Measurements from ENCODE around the gene LGALS4. TPM values are rescaled to one million over a fixed set of nuclear protein-coding genes. Genes with fewer than 3 reads are reported as not detected.
"Not testable (repeated sequence)": the region's sequence is repeated elsewhere in the genome, so short reads cannot be mapped to it uniquely, and the experiment has no call there.

The LGALS4 gene
- total RNA-seq, 1 donor from 2014 or later, result 0.47 TPM

DNA sequence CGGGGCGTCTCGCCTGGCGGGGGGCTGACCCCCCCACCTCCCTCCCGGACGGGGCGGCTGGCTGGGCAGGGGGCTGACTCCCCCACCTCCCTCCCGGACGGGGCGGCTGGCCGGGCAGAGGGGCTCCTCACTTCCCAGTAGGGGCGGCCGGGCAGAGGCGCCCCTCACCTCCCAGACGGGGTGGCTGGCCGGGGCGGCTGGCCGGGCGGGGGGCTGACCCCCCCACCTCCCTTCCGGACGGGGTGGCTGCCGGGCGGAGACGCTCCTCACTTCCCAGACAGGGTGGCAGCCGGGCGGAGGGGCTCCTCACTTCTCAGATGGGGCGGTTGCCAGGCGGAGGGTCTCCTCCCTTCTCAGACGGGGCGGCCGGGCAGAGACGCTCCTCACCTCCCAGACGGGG, 15.0 kb downstream of the LGALS4 start:
- DNase-seq (ENCODE audit: extremely low read depth, low read depth, low spot score), result not testable (repeated sequence)

DNA sequence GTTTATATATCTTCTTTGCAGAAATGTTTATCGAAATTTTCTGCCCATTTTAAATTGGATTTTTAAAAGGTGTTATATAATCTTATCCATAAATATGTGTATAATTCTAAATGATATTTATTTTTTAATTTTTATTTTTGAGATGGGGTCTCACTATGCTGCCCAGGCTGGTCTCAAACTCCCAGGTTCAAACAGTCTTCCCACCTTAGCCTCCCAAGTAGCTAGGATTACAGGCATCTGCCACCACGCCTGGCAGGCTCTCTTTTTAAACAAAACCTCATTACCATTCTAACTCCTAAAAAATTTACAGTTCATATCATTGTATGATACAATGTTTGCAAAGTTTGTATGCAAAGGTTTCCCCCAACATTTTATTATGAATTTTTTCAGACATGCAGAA, 16.6 kb downstream of the LGALS4 start:
- no peak for DNase-seq (ENCODE audit: extremely low read depth, low read depth, low spot score)

DNA sequence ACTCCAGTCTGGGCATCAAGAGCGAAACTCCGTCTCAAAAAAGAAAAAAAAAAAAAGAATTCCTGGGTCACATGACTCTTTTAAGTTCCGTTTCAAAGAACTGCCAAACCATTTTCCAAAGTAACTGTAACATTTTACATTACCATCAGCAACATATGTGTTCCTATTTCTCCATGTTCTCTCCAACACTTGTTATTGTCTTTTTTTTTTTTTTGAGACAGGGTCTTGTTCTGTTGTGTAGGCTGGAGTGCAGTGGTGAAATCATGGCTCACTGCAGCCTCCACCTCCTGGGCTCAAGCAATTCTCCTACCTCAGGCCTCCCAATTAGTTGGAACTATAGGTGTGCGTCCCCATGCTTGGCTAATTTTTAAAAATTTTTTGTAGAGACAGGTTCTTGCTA, 17.2 kb downstream of the LGALS4 start:
- no peak for DNase-seq (ENCODE audit: extremely low read depth, low read depth, low spot score)

DNA sequence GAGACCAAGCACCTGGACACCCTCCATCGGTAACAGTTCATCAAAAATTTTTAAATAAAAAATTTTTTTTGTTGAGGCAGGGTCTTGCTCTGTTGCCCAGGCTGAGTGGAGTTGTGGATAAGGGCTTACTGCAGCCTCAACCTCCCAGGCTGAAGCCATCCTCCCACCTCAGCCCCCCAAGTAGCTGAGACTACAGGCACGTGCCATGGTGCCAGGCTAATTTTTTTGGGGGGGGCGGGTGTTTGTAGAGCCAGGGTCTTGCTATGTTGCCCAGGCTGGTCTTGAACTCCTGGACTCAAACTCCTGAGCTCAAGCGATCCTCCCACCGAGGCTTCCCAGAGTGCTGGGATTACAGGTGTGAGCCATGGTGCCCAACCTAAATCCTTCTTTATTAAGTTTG, 19.1 kb downstream of the LGALS4 start:
- DNase-seq (ENCODE audit: extremely low read depth, low read depth, low spot score), result no peak

DNA sequence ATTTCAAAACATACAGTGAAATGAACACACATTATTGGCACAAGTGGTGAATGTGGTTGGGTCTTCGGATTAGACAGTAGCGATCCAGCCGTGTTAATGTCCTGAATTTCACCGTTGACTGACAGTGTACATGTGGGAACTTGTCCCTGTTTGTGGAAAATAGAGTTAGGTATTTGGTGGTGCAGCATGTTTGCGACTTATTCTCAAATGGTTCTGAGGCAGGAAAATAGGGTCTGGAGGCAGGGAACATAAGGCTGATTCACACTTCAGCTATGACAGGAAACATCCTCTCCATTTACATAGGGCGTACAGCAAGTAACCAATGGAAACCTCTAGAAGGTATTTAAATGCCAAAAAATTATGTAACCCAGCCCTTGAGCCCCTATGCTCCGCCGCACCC, 19.6 kb downstream of the LGALS4 start:
- no peak for DNase-seq (ENCODE audit: extremely low read depth, low read depth, low spot score)

DNA sequence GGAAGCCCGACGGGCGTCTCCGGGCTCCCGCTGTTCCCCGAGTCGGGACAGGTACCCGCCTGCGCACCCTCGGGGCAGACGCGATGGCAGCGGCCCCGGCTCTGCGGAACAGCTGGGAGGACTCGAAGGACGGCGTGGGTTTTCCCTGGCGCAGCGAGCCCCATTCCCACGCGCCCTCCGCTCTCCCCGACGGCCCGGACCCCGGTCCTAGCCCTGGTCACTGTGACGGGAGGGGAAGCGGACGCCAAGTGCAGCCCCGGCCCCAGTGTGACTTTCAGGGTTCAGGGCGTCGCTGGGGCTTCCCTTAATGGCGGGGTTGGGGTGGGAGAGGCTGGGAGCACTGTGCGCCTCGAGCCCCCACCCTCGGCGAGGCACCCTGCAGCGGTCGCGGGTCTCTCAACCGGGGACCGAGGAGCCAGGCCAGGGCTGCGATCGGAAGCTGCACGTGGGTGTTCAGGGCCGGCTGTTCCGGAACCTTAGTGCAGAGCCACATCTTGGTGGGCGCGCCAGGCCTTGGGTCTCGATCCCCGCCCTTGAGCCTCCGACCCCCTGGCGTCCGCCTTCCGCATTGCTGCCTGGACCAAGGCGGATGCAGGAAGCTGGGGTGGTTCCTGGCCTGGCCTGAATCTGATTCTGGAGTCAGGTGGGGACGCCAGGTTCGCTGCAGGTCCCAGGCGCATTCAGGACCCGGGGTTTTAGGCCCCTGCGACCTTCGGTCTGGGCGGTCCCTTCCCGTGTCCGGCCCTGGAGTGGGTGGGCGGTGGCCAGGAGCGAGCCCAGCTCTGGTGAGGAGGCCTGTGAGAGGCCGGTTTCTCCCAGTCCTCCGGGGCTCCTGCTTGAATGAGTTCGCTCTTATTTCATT, 20.3 kb downstream of the LGALS4 start:
- no peak for DNase-seq (ENCODE audit: extremely low read depth, low read depth, low spot score)

DNA sequence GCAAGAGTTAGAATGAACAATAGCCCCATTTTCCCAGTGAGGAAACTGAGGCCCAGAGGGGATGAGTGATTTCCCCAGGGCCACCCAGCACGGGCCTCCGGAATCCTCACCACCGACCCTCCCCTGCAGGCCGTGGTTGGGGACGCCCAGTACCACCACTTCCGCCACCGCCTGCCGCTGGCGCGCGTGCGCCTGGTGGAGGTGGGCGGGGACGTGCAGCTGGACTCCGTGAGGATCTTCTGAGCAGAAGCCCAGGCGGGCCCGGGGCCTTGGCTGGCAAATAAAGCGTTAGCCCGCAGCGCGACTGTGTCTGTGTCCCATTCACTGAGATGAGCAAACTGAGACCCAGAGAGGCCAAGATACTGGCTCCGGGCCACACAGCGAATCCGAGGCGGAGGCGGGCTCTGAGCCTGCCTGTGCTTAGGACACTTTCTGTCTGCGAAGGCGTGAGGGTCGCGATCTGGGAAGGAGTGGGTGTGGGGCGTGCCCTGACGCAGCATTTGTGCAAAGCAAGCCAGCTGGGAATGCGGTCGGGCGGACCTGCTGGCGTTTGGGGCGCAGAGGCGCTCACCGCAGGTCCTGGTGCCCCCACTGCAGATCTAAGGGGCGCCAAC, 21.2 kb downstream of the LGALS4 start:
- not testable (repeated sequence) for DNase-seq (ENCODE audit: extremely low read depth, low read depth, low spot score)

DNA sequence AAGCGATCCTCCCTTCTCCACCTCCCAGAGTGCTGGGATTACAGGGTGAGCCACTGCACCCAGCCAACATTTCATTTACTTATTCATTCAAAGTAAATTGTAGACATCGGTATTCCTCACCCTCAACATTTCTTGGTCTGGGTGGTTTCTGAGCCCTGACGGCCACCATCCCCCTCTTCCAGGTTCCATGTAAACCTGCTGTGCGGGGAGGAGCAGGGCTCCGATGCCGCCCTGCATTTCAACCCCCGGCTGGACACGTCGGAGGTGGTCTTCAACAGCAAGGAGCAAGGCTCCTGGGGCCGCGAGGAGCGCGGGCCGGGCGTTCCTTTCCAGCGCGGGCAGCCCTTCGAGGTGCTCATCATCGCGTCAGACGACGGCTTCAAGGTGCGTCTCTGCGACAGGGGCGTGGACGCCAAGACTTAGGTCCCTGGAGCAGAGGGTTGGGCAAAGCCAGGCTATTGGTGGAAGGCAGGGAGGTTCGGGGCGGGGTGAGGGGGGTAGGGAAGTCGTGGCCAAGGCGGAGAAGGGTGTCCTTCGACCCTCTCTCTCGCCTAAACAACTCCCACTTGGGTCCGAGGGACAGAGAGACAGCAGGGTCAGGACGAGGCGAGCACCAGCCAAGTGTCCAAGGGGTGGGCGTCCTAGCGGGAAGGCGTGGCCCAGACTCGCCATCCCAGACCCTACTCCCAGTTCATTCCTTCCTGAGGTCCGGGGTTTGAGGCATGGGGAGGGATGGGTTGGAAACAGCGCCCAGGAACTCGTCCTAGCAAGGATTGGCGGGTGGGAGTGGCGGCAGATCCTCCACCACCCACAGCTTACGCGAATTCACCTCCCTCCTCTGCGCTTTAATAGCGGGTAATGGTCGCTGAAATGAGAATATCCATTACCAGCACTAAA, 22.0 kb downstream of the LGALS4 start:
- not testable (repeated sequence) for DNase-seq (ENCODE audit: extremely low read depth, low read depth, low spot score)

DNA sequence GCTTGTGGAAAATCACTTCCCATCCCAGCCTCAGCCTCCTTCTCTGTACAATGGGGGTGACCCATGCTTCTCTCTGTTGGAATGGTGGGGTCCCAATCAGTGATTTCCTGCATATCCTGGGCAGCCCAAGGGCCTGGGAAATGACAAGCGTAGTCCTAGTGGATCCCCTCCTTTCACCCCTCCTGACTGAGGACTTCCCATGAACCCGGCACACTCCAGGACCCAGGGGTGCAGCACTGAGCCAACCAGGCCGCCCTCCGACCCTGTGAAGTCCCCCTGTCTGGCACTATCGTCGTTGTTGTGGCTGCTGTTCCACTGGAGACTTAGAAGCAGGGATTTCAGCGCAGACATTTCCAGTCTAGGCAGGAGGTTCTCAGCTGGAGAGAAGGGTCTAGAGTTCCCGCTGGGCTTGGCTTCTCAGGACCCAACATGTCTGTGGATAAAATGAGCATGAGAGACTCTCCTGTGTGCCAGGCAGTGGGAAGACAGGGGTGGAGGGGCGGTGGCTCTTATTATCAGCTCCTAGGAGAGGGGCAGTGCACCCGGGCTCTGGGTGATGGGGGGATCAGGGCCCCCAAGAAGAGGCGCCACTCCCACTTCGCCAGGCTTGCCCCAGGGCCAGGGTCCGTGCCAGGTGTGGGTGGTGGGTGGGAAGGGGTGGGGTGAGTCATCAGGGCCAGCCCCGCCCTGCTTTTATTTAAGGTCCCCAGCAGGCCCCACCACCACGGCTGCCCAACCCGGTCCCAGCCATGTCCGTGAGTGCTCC, 24.1 kb downstream of the LGALS4 start, which contains the start of gene LGALS7B:
Gene LGALS7B (plus strand): TSS at position 723 of the 766 bp plus-strand sequence. CDS start 27 bp downstream, at position 750.
- DNase-seq (ENCODE audit: extremely low read depth, low read depth, low spot score), result no peak

DNA sequence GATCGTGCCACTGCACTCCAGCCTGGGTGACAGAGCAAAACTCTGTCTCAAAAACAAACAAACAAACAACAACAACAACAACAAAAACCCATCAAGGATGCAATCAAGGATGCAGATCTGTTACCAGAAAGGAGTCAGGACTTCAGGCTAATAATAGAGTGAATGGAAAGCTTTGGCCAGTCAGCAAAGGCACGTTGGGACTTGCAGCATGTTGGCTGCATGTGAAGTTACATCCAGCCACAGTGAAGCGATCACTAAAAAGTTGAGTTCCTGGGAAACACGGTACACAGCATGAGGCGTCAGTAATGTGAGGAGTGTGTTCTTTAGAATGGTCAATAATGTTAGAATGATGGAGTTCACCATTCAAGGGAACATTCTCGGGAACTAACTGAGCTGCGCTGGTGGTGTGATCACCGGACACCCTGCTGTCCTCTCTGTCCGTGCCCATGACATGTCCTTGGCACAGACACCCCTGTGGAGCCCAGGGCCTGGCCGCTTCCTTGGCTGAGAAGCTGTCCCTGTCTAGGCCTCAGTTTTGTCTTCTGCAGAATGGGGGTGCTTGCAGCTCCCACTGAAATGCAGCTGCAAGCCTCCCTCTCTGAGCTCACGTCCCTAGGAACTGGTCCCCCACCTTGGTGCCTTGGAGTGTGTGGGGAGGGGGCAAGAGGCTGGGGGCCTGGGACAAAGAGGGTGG, 26.0 kb downstream of the LGALS4 start:
- DNase-seq (ENCODE audit: extremely low read depth, low read depth, low spot score), result no peak

DNA sequence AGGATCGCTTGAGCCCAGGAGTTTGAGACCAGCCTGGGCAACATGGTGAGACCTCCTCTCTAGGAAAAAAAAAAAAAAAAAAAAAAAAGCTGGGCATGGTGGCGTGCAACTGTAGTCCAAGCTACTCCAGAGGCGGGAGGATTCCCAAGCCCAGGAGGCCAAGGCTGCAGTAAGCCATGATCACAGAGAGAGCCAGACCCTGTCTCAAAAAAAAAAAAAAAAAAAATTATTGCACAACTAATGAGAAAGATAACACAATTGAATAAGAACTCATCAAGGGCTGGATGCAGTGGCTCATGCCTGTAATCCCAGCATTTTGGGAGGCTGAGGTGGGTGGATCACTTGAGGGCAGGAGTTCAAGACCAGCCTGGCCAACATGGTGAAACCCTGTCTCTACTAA, 26.7 kb downstream of the LGALS4 start:
- DNase-seq (ENCODE audit: extremely low read depth, low read depth, low spot score), result not testable (repeated sequence)

DNA sequence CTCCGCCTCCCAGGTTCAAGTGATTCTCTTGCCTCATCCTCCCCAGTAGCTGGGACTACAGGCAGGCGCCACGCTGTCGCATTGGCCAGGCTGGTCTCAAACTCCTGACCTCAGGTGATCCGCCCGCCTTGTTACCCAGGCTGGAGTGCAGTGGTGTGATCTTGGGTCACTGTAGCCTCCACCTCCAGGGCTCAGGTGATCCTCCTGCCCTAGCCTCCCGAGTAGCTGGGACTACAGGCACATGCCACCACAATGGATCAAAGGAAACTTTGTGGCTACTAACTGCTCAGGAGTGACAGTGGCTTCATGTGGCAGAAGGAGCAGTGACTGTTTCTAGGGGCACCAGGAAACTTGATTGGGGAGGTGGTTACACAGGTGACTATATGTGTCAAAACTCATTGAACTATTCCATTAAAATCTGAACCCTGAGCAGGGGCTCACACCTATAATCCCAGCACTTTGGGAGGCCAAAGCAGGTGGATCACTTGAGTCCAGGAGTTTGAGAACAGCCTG, 27.5 kb downstream of the LGALS4 start:
- no peak for DNase-seq (ENCODE audit: extremely low read depth, low read depth, low spot score)

DNA sequence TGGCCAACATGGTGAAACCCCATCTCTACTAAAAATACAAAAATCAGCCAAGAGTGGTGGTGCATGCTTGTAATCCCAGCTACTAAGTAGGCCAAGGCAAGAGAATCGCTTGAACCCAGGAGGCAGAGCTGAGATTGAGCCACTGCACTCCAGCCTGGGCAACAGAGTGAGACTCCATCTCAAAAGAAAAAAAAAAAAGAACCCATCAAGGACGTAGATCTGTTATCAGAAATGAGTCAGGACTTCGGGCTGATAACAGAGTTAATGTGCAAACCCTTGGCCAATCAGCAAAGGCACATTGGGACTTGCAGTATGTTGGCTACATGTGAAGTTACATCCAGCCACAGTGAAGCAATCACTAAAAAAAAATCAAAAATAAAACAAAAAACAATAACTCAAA, 28.5 kb downstream of the LGALS4 start:
- DNase-seq (ENCODE audit: extremely low read depth, low read depth, low spot score), result no peak

DNA sequence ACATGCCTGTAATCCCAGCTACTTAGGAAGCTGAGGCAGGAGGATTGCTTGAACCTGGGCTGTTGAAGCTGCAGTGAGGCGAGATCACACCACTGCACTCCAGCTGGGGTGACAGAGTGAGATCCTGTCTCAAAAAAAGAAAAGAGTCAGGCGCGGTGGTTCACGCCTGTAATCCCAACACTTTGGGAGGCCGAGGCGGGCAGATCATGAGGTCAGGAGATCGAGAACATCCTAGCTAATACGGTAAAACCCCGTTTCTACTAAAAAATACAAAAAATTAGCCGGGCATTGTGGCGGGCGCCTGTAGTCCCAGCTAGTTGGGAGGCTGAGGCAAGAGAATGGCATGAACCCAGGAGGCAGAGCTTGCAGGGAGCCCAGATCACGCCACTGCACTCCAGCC, 30.5 kb downstream of the LGALS4 start:
- DNase-seq (ENCODE audit: extremely low read depth, low read depth, low spot score), result not testable (repeated sequence)

DNA sequence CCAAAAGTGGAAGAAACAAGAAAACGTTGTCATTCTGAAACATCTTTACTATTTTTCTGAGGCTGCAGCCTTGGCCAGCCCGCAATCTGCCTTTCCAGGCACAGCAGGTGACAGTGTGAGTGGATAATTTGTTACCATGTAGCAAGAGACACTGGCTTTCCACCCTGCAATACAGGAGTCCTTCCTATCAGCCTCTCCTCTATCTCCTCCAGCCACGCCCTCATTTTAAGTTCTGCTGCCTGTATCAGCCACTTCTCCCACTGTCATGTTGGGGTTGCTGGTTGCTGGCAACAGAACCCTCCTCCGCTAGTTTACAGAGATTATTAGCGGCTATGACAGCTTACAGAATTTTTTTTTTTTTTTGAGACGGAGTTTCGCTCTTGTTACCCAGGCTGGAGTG, 31.7 kb downstream of the LGALS4 start:
- DNase-seq (ENCODE audit: extremely low read depth, low read depth, low spot score), result no peak

DNA sequence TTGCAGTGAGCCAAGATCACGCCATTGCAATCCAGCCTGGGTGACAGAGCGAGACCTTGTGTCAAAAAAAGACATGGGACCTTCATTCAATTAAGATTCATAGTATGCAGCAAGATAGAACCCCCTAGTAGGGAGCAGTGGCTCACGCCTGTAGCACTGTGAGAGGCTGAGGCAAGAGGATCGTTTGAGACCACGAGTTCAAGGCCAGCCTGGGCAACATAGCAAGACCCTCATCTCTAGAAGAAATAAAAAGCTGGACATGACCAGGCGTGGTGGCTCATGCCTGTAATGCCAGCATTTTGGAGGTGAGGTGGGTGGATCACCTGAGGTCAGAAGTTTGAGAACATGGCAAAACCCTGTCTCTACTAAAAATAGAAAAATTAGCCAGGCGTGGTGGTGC, 32.3 kb downstream of the LGALS4 start:
- DNase-seq (ENCODE audit: extremely low read depth, low read depth, low spot score), result no peak

DNA sequence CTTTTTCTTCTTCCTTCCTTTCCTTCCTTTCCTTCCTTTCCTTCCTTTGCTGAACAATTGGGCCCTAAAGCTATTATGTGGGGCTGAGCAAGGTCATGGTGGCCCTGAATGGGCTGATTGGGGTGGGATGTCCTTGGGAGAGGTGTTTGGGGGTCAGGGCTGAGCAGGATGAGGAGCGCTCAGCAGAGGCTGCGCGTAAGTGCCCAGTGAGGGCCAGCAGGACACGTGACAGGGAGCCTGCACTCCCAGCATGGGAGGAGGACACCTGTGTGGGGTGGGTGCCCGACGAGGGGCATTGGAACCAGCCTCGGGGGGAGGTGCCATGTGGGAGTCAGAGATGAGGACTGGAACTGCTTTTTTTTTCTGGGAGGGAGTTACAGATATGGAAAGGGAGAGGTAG, 34.0 kb downstream of the LGALS4 start:
- DNase-seq (ENCODE audit: extremely low read depth, low read depth, low spot score), result no peak

DNA sequence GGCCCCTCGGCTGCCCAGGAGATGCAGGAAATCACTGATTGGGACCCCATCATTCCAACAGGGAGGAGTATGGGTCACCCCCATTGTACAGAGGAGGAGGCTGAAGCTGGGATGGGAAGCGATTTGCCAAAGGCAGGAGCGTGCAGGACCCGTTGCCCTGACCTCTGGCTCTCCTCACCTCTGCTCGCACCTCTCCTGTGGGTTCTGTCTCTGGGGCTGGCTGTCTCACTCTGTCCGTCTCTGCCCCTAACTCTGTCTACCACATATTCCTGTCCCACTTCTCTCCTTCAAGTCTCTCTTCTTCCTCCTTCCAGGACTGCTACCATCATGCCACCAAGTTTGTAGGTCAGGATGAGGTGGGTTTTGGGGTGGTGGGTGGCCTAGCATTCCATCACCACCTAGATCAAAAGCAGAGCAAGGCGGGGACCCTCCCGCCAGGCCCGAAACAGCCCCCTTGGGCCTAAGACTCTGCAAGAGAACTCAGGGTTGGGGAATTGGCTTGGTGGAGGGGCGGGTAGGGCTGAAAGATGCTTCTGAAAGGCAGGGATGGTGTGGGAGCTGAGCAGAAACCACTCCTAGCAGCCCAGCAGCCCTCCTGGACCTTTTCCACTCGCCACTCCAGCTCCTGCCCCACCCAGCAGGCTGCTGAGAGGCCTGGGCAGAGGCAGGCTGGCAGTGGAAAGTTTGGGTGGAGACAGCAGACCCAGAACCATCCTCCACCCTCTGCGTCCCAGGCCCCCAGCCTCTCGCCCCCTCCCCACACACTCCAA, 38.4 kb downstream of the LGALS4 start:
- no peak for DNase-seq (ENCODE audit: extremely low read depth, low read depth, low spot score)
